ENCODE measurements around the gene SUSD2. TPM values are rescaled to one million over a fixed set of nuclear protein-coding genes. Genes with fewer than 3 reads are reported as not detected.

The SUSD2 gene
- polyA plus RNA-seq, 1 experiment = 5.2 TPM

GRCh38 chr22:24146791-24147353 lies 34.4 kb upstream of the SUSD2 start:
- no peak overlapping the region for H3K4me3 ChIP-seq (ENCODE audit: low read depth, low read length)
- H3K36me3 ChIP-seq (ENCODE audit: control insufficient read depth, insufficient read depth, low read length) = peaks cover 2% of the 10 kb centered on the region; the same call in 1 of the 2 replicates
- no peaks in the 10 kb centered on the region for H3K27me3 ChIP-seq (ENCODE audit: control insufficient read depth, insufficient read depth, low read length)
- ChIA-PET CTCF (interaction anchor here (1.0 to 5.4 kb wide), 4 partner anchors 9 to 39 kb away, joined by 3 to 35 read pairs (median 7); no protein-coding TSS in a partner anchor), POLR2A (no interaction called here)
- no peak for DNase-seq (ENCODE audit: low read depth)
- TF ChIP-seq, protein P1, sequence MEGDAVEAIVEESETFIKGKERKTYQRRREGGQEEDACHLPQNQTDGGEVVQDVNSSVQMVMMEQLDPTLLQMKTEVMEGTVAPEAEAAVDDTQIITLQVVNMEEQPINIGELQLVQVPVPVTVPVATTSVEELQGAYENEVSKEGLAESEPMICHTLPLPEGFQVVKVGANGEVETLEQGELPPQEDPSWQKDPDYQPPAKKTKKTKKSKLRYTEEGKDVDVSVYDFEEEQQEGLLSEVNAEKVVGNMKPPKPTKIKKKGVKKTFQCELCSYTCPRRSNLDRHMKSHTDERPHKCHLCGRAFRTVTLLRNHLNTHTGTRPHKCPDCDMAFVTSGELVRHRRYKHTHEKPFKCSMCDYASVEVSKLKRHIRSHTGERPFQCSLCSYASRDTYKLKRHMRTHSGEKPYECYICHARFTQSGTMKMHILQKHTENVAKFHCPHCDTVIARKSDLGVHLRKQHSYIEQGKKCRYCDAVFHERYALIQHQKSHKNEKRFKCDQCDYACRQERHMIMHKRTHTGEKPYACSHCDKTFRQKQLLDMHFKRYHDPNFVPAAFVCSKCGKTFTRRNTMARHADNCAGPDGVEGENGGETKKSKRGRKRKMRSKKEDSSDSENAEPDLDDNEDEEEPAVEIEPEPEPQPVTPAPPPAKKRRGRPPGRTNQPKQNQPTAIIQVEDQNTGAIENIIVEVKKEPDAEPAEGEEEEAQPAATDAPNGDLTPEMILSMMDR (IDR thresholded peaks at IDR 0.05; ENCODE audit: insufficient read depth, low read depth, low read length) = no peak

GRCh38 chr22:24147666-24148065 lies 33.6 kb upstream of the SUSD2 start:
- CTCF ChIA-PET = interaction anchor here (1.9 to 5.4 kb wide), 3 partner anchors 9 to 27 kb away, joined by 4 to 35 read pairs (median 10); no protein-coding TSS in a partner anchor
- DNase-seq (ENCODE audit: low read depth) = no peak
- POLR2A ChIA-PET = no interaction called here
- Histone ChIP-seq H3K36me3 (ENCODE audit: control insufficient read depth, insufficient read depth, low read length) (peaks cover 4% of the 10 kb centered on the region), H3K27me3 (ENCODE audit: control insufficient read depth, insufficient read depth, low read length) (no peaks in the 10 kb centered on the region), H3K4me3 (ENCODE audit: low read depth, low read length) (no peak overlapping the region)
- TF ChIP-seq, protein P1 (IDR thresholded peaks at IDR 0.05; ENCODE audit: insufficient read depth, low read depth, low read length) = no peak

DNA sequence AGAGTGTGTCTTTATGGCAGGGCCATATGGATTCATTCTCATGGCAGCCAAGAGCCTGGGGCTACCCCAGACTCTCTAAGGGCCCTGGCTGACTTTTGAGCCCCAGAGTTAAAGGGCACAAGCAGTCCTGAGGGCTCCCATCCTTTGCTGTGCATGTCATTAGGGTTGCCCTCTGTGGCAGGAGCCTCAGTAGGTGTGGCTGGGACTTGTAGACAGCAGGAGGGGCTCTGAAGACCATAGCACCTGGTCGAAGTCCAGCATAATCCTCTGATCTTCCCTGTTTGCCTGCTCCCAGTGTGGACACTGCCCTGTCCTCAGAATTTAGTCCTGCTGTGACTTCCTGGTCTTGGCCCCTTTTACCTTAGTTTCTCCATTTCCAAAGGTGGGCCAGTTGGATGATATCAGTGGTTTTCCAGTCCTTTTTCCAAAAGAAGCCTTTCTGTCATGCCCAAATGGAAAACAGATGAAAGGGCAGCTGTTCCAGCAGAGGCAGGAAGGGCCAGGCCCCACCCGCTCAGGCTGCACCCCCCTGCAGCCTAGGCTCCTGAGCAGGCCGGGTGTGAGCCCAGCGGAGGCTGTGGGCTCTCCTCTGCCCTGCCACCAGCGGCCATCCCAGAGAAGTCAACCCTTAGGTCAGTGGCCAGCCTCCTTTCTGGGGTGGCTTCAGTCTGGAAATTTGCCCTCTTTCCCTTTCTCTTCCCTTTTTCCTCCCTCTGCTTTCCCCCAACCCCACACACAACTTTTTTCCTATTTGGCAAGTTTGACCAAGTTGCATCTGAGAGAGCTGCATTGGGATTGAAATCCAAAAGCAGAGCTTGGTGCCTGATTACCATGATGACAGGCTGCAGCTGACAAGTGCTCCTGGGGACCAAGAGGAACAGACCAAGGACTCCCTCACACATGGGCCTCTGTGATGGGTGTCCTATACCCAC lies 32.8 kb upstream of the SUSD2 start:
- H3K27me3 ChIP-seq (ENCODE audit: control insufficient read depth, insufficient read depth, low read length) = no peaks in the 10 kb centered on the region
- TF ChIP-seq, protein P1 (IDR thresholded peaks at IDR 0.05; ENCODE audit: insufficient read depth, low read depth, low read length) = no peak
- H3K4me3 ChIP-seq (ENCODE audit: low read depth, low read length) = no peak overlapping the region
- H3K36me3 ChIP-seq (ENCODE audit: control insufficient read depth, insufficient read depth, low read length) = peaks cover 4% of the 10 kb centered on the region
- CTCF ChIA-PET = interaction anchor here (1.4 to 5.4 kb wide), 3 partner anchors 9 to 10 kb away, joined by 4 to 35 read pairs (median 4); no protein-coding TSS in a partner anchor
- POLR2A ChIA-PET = no interaction called here
- no peak for DNase-seq (ENCODE audit: low read depth)

DNA sequence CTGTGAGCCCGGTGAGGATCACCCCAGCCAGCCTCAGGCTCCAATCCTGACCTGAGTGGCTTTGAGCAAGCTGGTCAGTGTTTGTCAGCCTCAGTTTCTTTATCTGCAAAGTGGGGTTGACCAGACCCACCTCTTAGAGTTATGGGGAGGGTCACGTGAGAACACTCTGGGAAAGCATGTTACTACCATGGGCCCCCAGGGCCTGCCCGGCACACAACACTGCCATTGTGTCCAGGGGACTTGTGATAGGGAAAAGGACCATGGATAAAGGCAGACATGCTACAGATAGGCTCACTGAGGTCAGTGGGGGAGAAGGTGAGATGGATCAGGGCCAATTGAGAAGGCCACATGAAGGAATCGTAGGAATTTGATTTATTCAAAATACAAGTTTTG lies 32.1 kb upstream of the SUSD2 start:
- DNase-seq (ENCODE audit: low read depth) = no peak
- no peaks in the 10 kb centered on the region for H3K27me3 ChIP-seq (ENCODE audit: control insufficient read depth, insufficient read depth, low read length)
- TF ChIP-seq, protein P1 (IDR thresholded peaks at IDR 0.05; ENCODE audit: insufficient read depth, low read depth, low read length) = no peak
- no peak overlapping the region for H3K4me3 ChIP-seq (ENCODE audit: low read depth, low read length)
- POLR2A ChIA-PET = no interaction called here
- peaks cover 4% of the 10 kb centered on the region for H3K36me3 ChIP-seq (ENCODE audit: control insufficient read depth, insufficient read depth, low read length)
- CTCF ChIA-PET = interaction anchor here (1.4 to 5.4 kb wide), 2 partner anchors 8 to 10 kb away, joined by 4 to 35 read pairs; no protein-coding TSS in a partner anchor

DNA sequence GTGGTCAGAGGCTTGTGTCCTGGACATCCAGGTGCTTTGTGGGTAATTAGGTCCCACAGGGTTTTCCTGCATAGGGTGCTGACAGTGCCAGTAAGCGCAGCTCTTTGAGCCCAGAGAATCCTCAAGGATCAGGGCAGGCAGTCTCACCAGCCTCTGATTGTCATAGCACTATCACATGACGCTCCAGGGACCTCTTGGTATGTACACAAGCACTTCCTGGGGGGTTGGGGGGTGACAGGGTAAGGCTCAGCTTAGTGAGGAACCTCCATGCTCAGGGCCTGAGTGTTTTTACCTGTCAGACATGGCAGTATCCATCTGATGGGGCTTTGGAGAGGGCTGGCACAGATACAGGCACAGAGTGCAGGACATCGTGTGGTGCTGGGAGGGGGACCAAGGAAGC lies 27.9 kb upstream of the SUSD2 start:
- no peak overlapping the region for H3K4me3 ChIP-seq (ENCODE audit: low read depth, low read length)
- TF ChIP-seq, protein P1 (IDR thresholded peaks at IDR 0.05; ENCODE audit: insufficient read depth, low read depth, low read length) = no peak
- POLR2A ChIA-PET = no interaction called here
- CTCF ChIA-PET = interaction anchor here (1.1 to 5.4 kb wide), 2 partner anchors 14 to 22 kb away, joined by 3 to 66 read pairs; no protein-coding TSS in a partner anchor
- peaks cover 3% of the 10 kb centered on the region for H3K36me3 ChIP-seq (ENCODE audit: control insufficient read depth, insufficient read depth, low read length)
- DNase-seq (ENCODE audit: low read depth) = no peak
- no peaks in the 10 kb centered on the region for H3K27me3 ChIP-seq (ENCODE audit: control insufficient read depth, insufficient read depth, low read length)

Data from BJ (cell line).